Endothelial cell (in vitro differentiated cells): ENCODE data around the gene FASTKD1. TPM values are rescaled to one million over a fixed set of nuclear protein-coding genes. Genes with fewer than 3 reads are reported as not detected.
"Not testable (repeated sequence)": the region's sequence is repeated elsewhere in the genome, so short reads cannot be mapped to it uniquely, and the experiment has no call there.

ENCODE experiments used
- DNase-seq: peaks from one replicate; pipeline ENCODE4 v3.0.0; 2021; ENCODE audit warnings: low spot score
- H3K27ac Mint-ChIP-seq: one replicate; pipeline ENCODE4 v1.8.0; 2021; ENCODE audit warnings: mixed read lengths, inconsistent platforms; ENCODE audit not compliant: unreplicated experiment
- H3K27me3 Mint-ChIP-seq: one replicate; pipeline ENCODE4 v1.8.0; 2021; ENCODE audit warnings: mild to moderate bottlenecking, moderate library complexity, mixed read lengths, inconsistent platforms; ENCODE audit not compliant: unreplicated experiment
- H3K36me3 Mint-ChIP-seq: one replicate; pipeline ENCODE4 v1.8.0; 2021; ENCODE audit warnings: mild to moderate bottlenecking, low read depth, mixed read lengths, inconsistent platforms; ENCODE audit not compliant: unreplicated experiment
- H3K4me1 Mint-ChIP-seq: one replicate; pipeline ENCODE4 v1.8.0; 2021; ENCODE audit warnings: mild to moderate bottlenecking, mixed read lengths, inconsistent platforms; ENCODE audit not compliant: unreplicated experiment
- H3K4me3 Mint-ChIP-seq: one replicate; pipeline ENCODE4 v1.8.0; 2021; ENCODE audit warnings: mild to moderate bottlenecking, mixed read lengths, inconsistent platforms; ENCODE audit not compliant: unreplicated experiment
- H3K9me3 Mint-ChIP-seq: one replicate; pipeline ENCODE4 v1.8.0; 2021; ENCODE audit warnings: mixed read lengths, inconsistent platforms; ENCODE audit not compliant: unreplicated experiment
- CTCF ChIP-seq: fragments of 200-600 bp; sonication (generic); IDR thresholded peaks from one replicate; pipeline ENCODE4 v1.5.0; 2021; ENCODE audit warnings: antibody characterized with exemption; ENCODE audit not compliant: unreplicated experiment
- total RNA-seq: library from RNA; stranded (reverse); fragmentation: NEBNext Ultra II Directional; extraction: Animal tissue kit (Norgen Biotek cat#: 25700); gene quantifications from one replicate; pipeline ENCODE4 v1.2.1, GENCODE V29; 2021; ENCODE audit not compliant: unreplicated experiment

The FASTKD1 gene
- total RNA-seq, 1 donor from 2014 or later, result 33.7 TPM

- no peak for DNase-seq
- TF ChIP-seq CTCF, result no peak
Measured at GRCh38 chr2:169565686-169566085, 8.0 kb downstream of the FASTKD1 start.

GRCh38 chr2:169562519-169562918, 11.1 kb downstream of the FASTKD1 start:
- Mint-ChIP-seq H3K4me1 (no peaks in the 10 kb centered on the region), H3K4me3 (no peak overlapping the region), H3K27ac (no peak overlapping the region), H3K27me3 (peaks cover 4% of the 10 kb centered on the region), H3K9me3 (no peaks in the 10 kb centered on the region), H3K36me3 (peaks cover 4% of the 10 kb centered on the region)
- TF ChIP-seq CTCF, result no peak
- no peak for DNase-seq

More at GRCh38 chr2:169565686-169566085, 8.0 kb downstream of the FASTKD1 start:
- H3K27me3 Mint-ChIP-seq, result peaks cover 2% of the 10 kb centered on the region
- no peaks in the 10 kb centered on the region for H3K36me3 Mint-ChIP-seq
- no peaks in the 10 kb centered on the region for H3K9me3 Mint-ChIP-seq
- H3K4me3 Mint-ChIP-seq, result no peak overlapping the region
- no peak overlapping the region for H3K27ac Mint-ChIP-seq
- no peaks in the 10 kb centered on the region for H3K4me1 Mint-ChIP-seq

- not testable (repeated sequence) for H3K27me3 Mint-ChIP-seq, DNase-seq, H3K36me3 Mint-ChIP-seq, H3K9me3 Mint-ChIP-seq, H3K4me3 Mint-ChIP-seq, H3K27ac Mint-ChIP-seq, H3K4me1 Mint-ChIP-seq
Measured at GRCh38 chr2:169562084-169562483, 11.6 kb downstream of the FASTKD1 start.

GRCh38 chr2:169561364-169561763, 12.3 kb downstream of the FASTKD1 start:
- H3K27ac Mint-ChIP-seq, result no peak overlapping the region
- H3K4me1 Mint-ChIP-seq, result no peaks in the 10 kb centered on the region
- DNase-seq, result no peak
- peaks cover 4% of the 10 kb centered on the region for H3K36me3 Mint-ChIP-seq
- no peaks in the 10 kb centered on the region for H3K9me3 Mint-ChIP-seq
- H3K27me3 Mint-ChIP-seq, result peaks cover 4% of the 10 kb centered on the region
- no peak overlapping the region for H3K4me3 Mint-ChIP-seq
- no peak for TF ChIP-seq CTCF

- Mint-ChIP-seq H3K4me3 (no peak overlapping the region), H3K36me3 (peaks cover 6% of the 10 kb centered on the region), H3K4me1 (peaks cover 6% of the 10 kb centered on the region), H3K27ac (no peak overlapping the region), H3K27me3 (no peaks in the 10 kb centered on the region), H3K9me3 (no peaks in the 10 kb centered on the region)
- DNase-seq, result no peak
- no peak for TF ChIP-seq CTCF
Measured at GRCh38 chr2:169546756-169547155, 26.9 kb downstream of the FASTKD1 start.

GRCh38 chr2:169542433-169542832, 31.2 kb downstream of the FASTKD1 start:
- no peak for TF ChIP-seq CTCF
- DNase-seq, result no peak
- Mint-ChIP-seq H3K4me1 (peaks cover 7% of the 10 kb centered on the region), H3K36me3 (peaks cover 7% of the 10 kb centered on the region), H3K27me3 (no peaks in the 10 kb centered on the region), H3K27ac (peak overlapping the region; percentile 83), H3K9me3 (no peaks in the 10 kb centered on the region), H3K4me3 (no peak overlapping the region)
